HEK293 (cell line): ENCODE results near the gene CHERP.
A peak's percentile ranks its signal among the peaks of the same experiment; 100 is the strongest.

Source experiments
- CTCF ChIA-PET: fragments of 350-600 bp; formaldehyde crosslinking; extraction: SDS; loops from one replicate; lab custom pipeline; 2021; ENCODE audit warnings: antibody characterized with exemption; lab: Yijun Ruan, JAX
- POLR2A ChIA-PET: fragments of 300-600 bp; formaldehyde crosslinking; extraction: SDS; loops from one replicate; lab custom pipeline; 2020; ENCODE audit warnings: antibody characterized with exemption, inconsistent platforms; lab: Yijun Ruan, JAX
- H3K27ac ChIP-seq: fragments of 200-500 bp; sonication (Bioruptor generic); 2 replicates; pipeline ENCODE4 v1.5.1; 2014; ENCODE audit warnings: low read depth, low read length, control low read depth, inconsistent platforms; ENCODE audit errors: extremely low read depth
- H3K36me3 ChIP-seq, 2 experiments: fragments of 200-500 bp in 1 of 2; sonication (Bioruptor generic) in 1 of 2; 1 replicate in 1 of 2; 2 replicates in 1 of 2; pipeline ENCODE4 v1.5.1; 2014 to 2017; ENCODE audit warnings: inconsistent platforms in 2 of 2, low read length in 2 of 2; ENCODE audit not compliant: control insufficient read depth in 2 of 2, insufficient read depth in 1 of 2
- H3K4me1 ChIP-seq: fragments of 200-500 bp; sonication (Bioruptor generic); 2 replicates; pipeline ENCODE4 v1.5.1; 2014; ENCODE audit warnings: mild to moderate bottlenecking, low read length, inconsistent platforms; ENCODE audit not compliant: control insufficient read depth, insufficient read depth
- H3K4me3 ChIP-seq: 2 replicates; pipeline ENCODE4 v1.5.1; 2011; ENCODE audit warnings: low read depth, mild to moderate bottlenecking, control low read depth, low read length, moderate library complexity
- H3K9me3 ChIP-seq: fragments of 200-500 bp; sonication (Bioruptor generic); 2 replicates; pipeline ENCODE4 v1.5.1; 2014; ENCODE audit warnings: low read depth, low read length, inconsistent platforms; ENCODE audit not compliant: control insufficient read depth, insufficient read depth
- BCL11A ChIP-seq: fragments of 450-650 bp; formaldehyde crosslinking; IDR thresholded peaks from 2 replicates; pipeline ENCODE4 v1.5.1; 2016; ENCODE audit warnings: low read depth, missing biosample characterization, missing genetic modification characterization
- BCL11B ChIP-seq: fragments of 450-650 bp; formaldehyde crosslinking; IDR thresholded peaks from 2 replicates; pipeline ENCODE4 v1.5.1; 2016; ENCODE audit warnings: low read depth, missing biosample characterization, missing genetic modification characterization
- GLIS1 ChIP-seq: fragments of 450-650 bp; formaldehyde crosslinking; IDR thresholded peaks from 2 replicates; pipeline ENCODE4 v1.5.1; 2016; ENCODE audit warnings: missing biosample characterization, missing genetic modification characterization
- HIC1 ChIP-seq: fragments of 450-650 bp; formaldehyde crosslinking; IDR thresholded peaks from 2 replicates; pipeline ENCODE4 v1.5.1; 2016; ENCODE audit warnings: missing biosample characterization, missing genetic modification characterization
- HOXD13 ChIP-seq: sonication (generic); formaldehyde crosslinking; IDR thresholded peaks from 2 replicates; pipeline ENCODE4 v1.8.0; 2022; ENCODE audit warnings: missing genetic modification reagents, borderline replicate concordance
- IKZF3 ChIP-seq: fragments of 450-650 bp; IDR thresholded peaks from 2 replicates; pipeline ENCODE4 v1.5.0; 2018; ENCODE audit warnings: missing biosample characterization, mild to moderate bottlenecking, missing genetic modification characterization, moderate library complexity
- KLF9 ChIP-seq: fragments of 450-650 bp; formaldehyde crosslinking; IDR thresholded peaks from 2 replicates; pipeline ENCODE4 v1.5.1; 2016; ENCODE audit warnings: missing biosample characterization, missing genetic modification characterization, low read depth
- PBX3 ChIP-seq: sonication (generic); formaldehyde crosslinking; IDR thresholded peaks from 2 replicates; pipeline ENCODE4 v1.8.1; 2022; ENCODE audit warnings: mild to moderate bottlenecking, moderate library complexity, missing genetic modification reagents
- SCRT2 ChIP-seq: fragments of 450-650 bp; formaldehyde crosslinking; IDR thresholded peaks from 2 replicates; pipeline ENCODE4 v1.5.1; 2016; ENCODE audit warnings: missing biosample characterization, missing genetic modification characterization
- SETDB1 ChIP-seq: IDR thresholded peaks from one replicate; pipeline ENCODE4 v1.6.1; 2017; ENCODE audit warnings: mild to moderate bottlenecking, low read length, moderate library complexity, mixed read lengths; ENCODE audit not compliant: insufficient read length
- SP7 ChIP-seq: fragments of 450-650 bp; formaldehyde crosslinking; IDR thresholded peaks from 2 replicates; pipeline ENCODE4 v1.5.1; 2016; ENCODE audit warnings: missing biosample characterization, missing genetic modification characterization
- WT1 ChIP-seq: fragments of 450-650 bp; formaldehyde crosslinking; IDR thresholded peaks from 2 replicates; pipeline ENCODE4 v1.5.1; 2016; ENCODE audit warnings: missing biosample characterization, missing genetic modification characterization
- ZBTB11 ChIP-seq: fragments of 450-650 bp; formaldehyde crosslinking; conservative IDR thresholded peaks from 2 replicates; pipeline ENCODE4 v1.5.1; 2016; ENCODE audit warnings: low read depth, missing biosample characterization, missing genetic modification characterization
- ZBTB20 ChIP-seq: fragments of 450-650 bp; formaldehyde crosslinking; IDR thresholded peaks from 2 replicates; pipeline ENCODE4 v1.5.1; 2016; ENCODE audit warnings: missing biosample characterization, missing genetic modification characterization
- ZIC2 ChIP-seq: fragments of 450-650 bp; formaldehyde crosslinking; IDR thresholded peaks from 2 replicates; pipeline ENCODE4 v1.5.1; 2016; ENCODE audit warnings: missing biosample characterization, missing genetic modification characterization
- ZNF112 ChIP-seq: fragments of 450-650 bp; formaldehyde crosslinking; IDR thresholded peaks from 2 replicates; pipeline ENCODE4 v1.5.0; 2017; ENCODE audit warnings: missing biosample characterization, missing genetic modification characterization
- ZNF121 ChIP-seq: fragments of 450-650 bp; formaldehyde crosslinking; IDR thresholded peaks from 2 replicates; pipeline ENCODE4 v1.5.1; 2016; ENCODE audit warnings: missing biosample characterization, missing genetic modification characterization
- ZNF16 ChIP-seq: fragments of 450-650 bp; formaldehyde crosslinking; IDR thresholded peaks from 2 replicates; pipeline ENCODE4 v1.5.1; 2016; ENCODE audit warnings: low read depth, missing biosample characterization, missing genetic modification characterization
- ZNF18 ChIP-seq: fragments of 450-650 bp; formaldehyde crosslinking; IDR thresholded peaks from 2 replicates; pipeline ENCODE4 v1.5.1; 2016; ENCODE audit warnings: missing biosample characterization, missing genetic modification characterization
- ZNF239 ChIP-seq: fragments of 450-650 bp; formaldehyde crosslinking; IDR thresholded peaks from 2 replicates; pipeline ENCODE4 v1.5.1; 2016; ENCODE audit warnings: missing biosample characterization, missing genetic modification characterization
- ZNF266 ChIP-seq: fragments of 450-650 bp; formaldehyde crosslinking; IDR thresholded peaks from 2 replicates; pipeline ENCODE4 v1.5.1; 2016; ENCODE audit warnings: missing biosample characterization, missing genetic modification characterization, low read depth
- ZNF302 ChIP-seq: fragments of 450-650 bp; formaldehyde crosslinking; IDR thresholded peaks from 2 replicates; pipeline ENCODE4 v1.5.1; 2016; ENCODE audit warnings: missing biosample characterization, missing genetic modification characterization, low read depth
- ZNF391 ChIP-seq: fragments of 450-650 bp; formaldehyde crosslinking; IDR thresholded peaks from 2 replicates; pipeline ENCODE4 v1.5.1; 2016; ENCODE audit warnings: low read depth, missing biosample characterization, missing genetic modification characterization, borderline replicate concordance
- ZNF398 ChIP-seq: fragments of 450-650 bp; formaldehyde crosslinking; IDR thresholded peaks from 2 replicates; pipeline ENCODE4 v1.5.1; 2017; ENCODE audit warnings: missing biosample characterization, missing genetic modification characterization
- ZNF514 ChIP-seq: fragments of 450-650 bp; formaldehyde crosslinking; IDR thresholded peaks from 2 replicates; pipeline ENCODE4 v1.5.1; 2016; ENCODE audit warnings: missing biosample characterization, missing genetic modification characterization
- ZNF544 ChIP-seq: fragments of 450-650 bp; formaldehyde crosslinking; IDR thresholded peaks from 2 replicates; pipeline ENCODE4 v1.5.0; 2017; ENCODE audit warnings: missing biosample characterization, missing genetic modification characterization
- ZNF561 ChIP-seq: fragments of 450-650 bp; IDR thresholded peaks from 2 replicates; pipeline ENCODE4 v1.5.1; 2018; ENCODE audit warnings: missing biosample characterization, missing genetic modification characterization, borderline replicate concordance
- ZNF600 ChIP-seq: fragments of 450-650 bp; formaldehyde crosslinking; IDR thresholded peaks from 2 replicates; pipeline ENCODE4 v1.5.1; 2016; ENCODE audit warnings: missing biosample characterization, missing genetic modification characterization
- ZNF776 ChIP-seq: fragments of 450-650 bp; formaldehyde crosslinking; IDR thresholded peaks from 2 replicates; pipeline ENCODE4 v1.5.0; 2017; ENCODE audit warnings: missing biosample characterization, missing genetic modification characterization, borderline replicate concordance
- ZNF843 ChIP-seq: fragments of 450-650 bp; formaldehyde crosslinking; IDR thresholded peaks from 2 replicates; pipeline ENCODE4 v1.5.1; 2016; ENCODE audit warnings: missing biosample characterization, missing genetic modification characterization

Gene CHERP

GRCh38 chr19:16589917-16590316 lies 47.7 kb upstream of the CHERP start:
- no peak overlapping the region for H3K4me3 ChIP-seq
- no peaks in the 10 kb centered on the region for H3K36me3 ChIP-seq
- no peak overlapping the region for H3K27ac ChIP-seq
- no peaks in the 10 kb centered on the region for H3K9me3 ChIP-seq
- ChIA-PET POLR2A (interaction anchor here (0.8 to 1.1 kb wide), 3 partner anchors 9 to 37 kb away, joined by 3 to 5 read pairs (median 4); no protein-coding TSS in a partner anchor), CTCF (interaction anchor here (0.6 kb wide), 1 partner anchor 498 kb away, joined by 3 read pairs; no protein-coding TSS in a partner anchor)
- H3K4me1 ChIP-seq, result peaks cover 29% of the 10 kb centered on the region
- TF ChIP-seq ZNF561 (tag by site-specific recombination) (no peak), ZNF600 (peak; percentile 35; the same call in 1 of the 2 replicates), ZNF544 (tag by site-specific recombination) (no peak), KLF9 (tag by site-specific recombination) (no peak), PBX3 (CRISPR knock-in tag) (no peak), ZBTB20 (no peak), SP7 (tag by site-specific recombination) (no peak), SCRT2 (tag by site-specific recombination) (peak; percentile 91), ZIC2 (peak; percentile 85), ZNF266 (tag by site-specific recombination) (no peak), GLIS1 (tag by site-specific recombination) (peak; percentile 36; the same call in 1 of the 2 replicates), IKZF3 (tag by site-specific recombination) (peak; percentile 33; the same call in 1 of the 2 replicates), HIC1 (tag by site-specific recombination) (peak; percentile 82), HOXD13 (CRISPR knock-in tag) (no peak), ZNF391 (no peak), BCL11A (tag by site-specific recombination) (no peak), WT1 (tag by site-specific recombination) (no peak), ZNF514 (tag by site-specific recombination) (no peak), ZNF239 (tag by site-specific recombination) (no peak), ZBTB11 (no peak), BCL11B (no peak), SETDB1 (no peak), ZNF121 (tag by site-specific recombination) (no peak), ZNF16 (no peak), ZNF302 (tag by site-specific recombination) (no peak), ZNF843 (tag by site-specific recombination) (no peak), ZNF398 (tag by site-specific recombination) (no peak), ZNF18 (tag by site-specific recombination) (no peak), ZNF776 (tag by site-specific recombination) (no peak), ZNF112 (tag by site-specific recombination) (no peak)
